ENCODE data around the gene RAPH1.

GRCh38 chr2:203407496-203407895, 127.6 kb downstream of the RAPH1 start:
- TF ChIP-seq, protein P1, sequence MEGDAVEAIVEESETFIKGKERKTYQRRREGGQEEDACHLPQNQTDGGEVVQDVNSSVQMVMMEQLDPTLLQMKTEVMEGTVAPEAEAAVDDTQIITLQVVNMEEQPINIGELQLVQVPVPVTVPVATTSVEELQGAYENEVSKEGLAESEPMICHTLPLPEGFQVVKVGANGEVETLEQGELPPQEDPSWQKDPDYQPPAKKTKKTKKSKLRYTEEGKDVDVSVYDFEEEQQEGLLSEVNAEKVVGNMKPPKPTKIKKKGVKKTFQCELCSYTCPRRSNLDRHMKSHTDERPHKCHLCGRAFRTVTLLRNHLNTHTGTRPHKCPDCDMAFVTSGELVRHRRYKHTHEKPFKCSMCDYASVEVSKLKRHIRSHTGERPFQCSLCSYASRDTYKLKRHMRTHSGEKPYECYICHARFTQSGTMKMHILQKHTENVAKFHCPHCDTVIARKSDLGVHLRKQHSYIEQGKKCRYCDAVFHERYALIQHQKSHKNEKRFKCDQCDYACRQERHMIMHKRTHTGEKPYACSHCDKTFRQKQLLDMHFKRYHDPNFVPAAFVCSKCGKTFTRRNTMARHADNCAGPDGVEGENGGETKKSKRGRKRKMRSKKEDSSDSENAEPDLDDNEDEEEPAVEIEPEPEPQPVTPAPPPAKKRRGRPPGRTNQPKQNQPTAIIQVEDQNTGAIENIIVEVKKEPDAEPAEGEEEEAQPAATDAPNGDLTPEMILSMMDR (IDR thresholded peaks at IDR 0.05; ENCODE audit: insufficient read depth, low read depth, low read length) = no peak
- TF ChIP-seq EZH2 (IDR thresholded peaks at IDR 0.05; ENCODE audit: insufficient read depth, low read length) = no peak
